ENCODE data around the gene C11orf52. TPM values are rescaled to one million over a fixed set of nuclear protein-coding genes. Genes with fewer than 3 reads are reported as not detected.
A peak's percentile ranks its signal among the peaks of the same experiment; 100 is the strongest.

Gene C11orf52
- total and polyA plus RNA-seq, 2 of the 4 experiments (the other 2 are of a cell fraction), result 0.90 to 1.1 TPM

DNA sequence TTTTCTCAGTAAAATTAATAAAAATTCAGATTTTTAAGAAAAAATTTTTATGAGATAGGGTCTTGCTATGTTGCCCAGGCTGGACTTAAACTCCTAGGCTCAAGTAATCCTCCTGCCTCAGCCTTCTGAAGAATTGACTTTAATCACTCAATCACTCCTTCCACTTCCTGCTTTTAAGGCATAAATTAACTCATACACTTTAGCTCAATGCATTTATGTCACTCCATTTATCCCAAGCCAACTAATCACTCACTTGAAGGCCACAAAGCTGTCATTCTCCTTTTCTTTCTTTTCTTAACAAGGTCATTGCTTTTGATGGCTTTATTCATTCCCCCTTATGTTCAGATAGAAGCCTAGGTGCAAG lies 48.2 kb upstream of the C11orf52 start:
- in situ Hi-C loops (cut with MboI; ENCODE audit: low sequenced_read_pairs), result no loop called here
- dilution Hi-C loops (cut with HindIII; ENCODE audit: low sequenced_read_pairs, unreplicated experiment), result no loop called here
- DNase-seq (no peak), ATAC-seq (ENCODE audit: low read depth) (no peak)
- Histone ChIP-seq H4K8ac (ENCODE audit: low read depth in 2 of 2, low read length in 2 of 2) (peak overlapping the region; percentile 79 to 89; a peak in 3 of 4 replicates), H2AK5ac (ENCODE audit: low read depth, low read length) (peak overlapping the region; percentile 5; the same call in 1 of the 2 replicates), H4K91ac (ENCODE audit: insufficient read depth, low read depth, low read length) (0 out of 2 replicates have a peak overlapping the region, but pooled peaks have one; percentile 84), H4K20me1 (ENCODE audit: insufficient read depth, low read length) (no peaks in the 10 kb centered on the region), H3K23ac (ENCODE audit: low read depth, low read length) (peak overlapping the region; percentile 43; the same call in 1 of the 2 replicates), H3K4me3 (ENCODE audit: insufficient read depth, low read depth, low read length) (peak overlapping the region; percentile 94), H3K27me3 (ENCODE audit: control insufficient read depth, insufficient read depth, low read length) (no peaks in the 10 kb centered on the region), H2BK5ac (ENCODE audit: low read depth, low read length, poor library complexity, severe bottlenecking) (peak overlapping the region; percentile 74), H3K18ac (ENCODE audit: low read depth, low read length) (no peak overlapping the region), H2BK20ac (ENCODE audit: low read depth, low read length) (no peak overlapping the region), H2BK120ac (ENCODE audit: low read depth, low read length) (no peak overlapping the region), H3K79me1 (ENCODE audit: low read depth in 1 of 2, low read length in 2 of 2) (peaks cover 3 to 19% of the 10 kb centered on the region in 2 experiments; a peak in 3 of 4 replicates), H2BK15ac (ENCODE audit: low read depth, low read length) (no peak overlapping the region), H3K36me3 (ENCODE audit: control insufficient read depth, insufficient read depth, low read length) (peaks cover 5% of the 10 kb centered on the region), H3K9me1 (ENCODE audit: insufficient read depth, low read length) (peaks cover 4% of the 10 kb centered on the region; the same call in 1 of the 2 replicates), H3K9ac (ENCODE audit: low read depth, low read length) (peak overlapping the region; percentile 92), H3K14ac (replicated peaks; ENCODE audit: low read depth, low read length) (peak overlapping the region; percentile 91; the same call in 1 of the 2 replicates), H3K4ac (ENCODE audit: low read depth, low read length) (peak overlapping the region; percentile 85; the same call in 1 of the 2 replicates), H3K4me1 (ENCODE audit: control insufficient read depth, insufficient read depth, low read length) (peaks cover 2% of the 10 kb centered on the region), H4K5ac (ENCODE audit: low read depth, low read length) (peak overlapping the region; percentile 76; the same call in 1 of the 2 replicates), H3K56ac (ENCODE audit: extremely low read depth, insufficient read depth, low read length) (0 out of 2 replicates have a peak overlapping the region, but pooled peaks have one; percentile 86), H3K27ac (ENCODE audit: insufficient read depth, low read length) (peak overlapping the region; percentile 97; the same call in 1 of the 2 replicates), H2AFZ (replicated peaks; ENCODE audit: low read length, poor library complexity) (peak overlapping the region; percentile 90), H2AK9ac (replicated peaks; ENCODE audit: low read depth, low read length, poor library complexity) (no peak overlapping the region), H3K4me2 (ENCODE audit: low read depth, low read length) (peak overlapping the region; percentile 90), H3K9me3 (ENCODE audit: control insufficient read depth, insufficient read depth, low read length) (no peaks in the 10 kb centered on the region)
- ChIA-PET CTCF (interaction anchor here (1.3 to 1.5 kb wide), 2 partner anchors 25 to 112 kb away, joined by 4 to 5 read pairs; no protein-coding TSS in a partner anchor), POLR2A (ENCODE audit: unreplicated experiment) (no interaction called here)
- no TSS peak for BruUV-seq (replicated peaks)
- intact Hi-C loops (cut with micrococcal nuclease), result loop anchor here (2.0 to 10.0 kb wide), 2 partner anchors 126 to 354 kb away; partner anchors contain the start of gene PTS
- TF ChIP-seq ELK1 (IDR thresholded peaks at IDR 0.05; ENCODE audit: borderline replicate concordance, low read depth, low read length) (no peak), USF2 (IDR thresholded peaks at IDR 0.05; ENCODE audit: low read depth, low read length) (no peak), CHD1 (IDR thresholded peaks at IDR 0.05; ENCODE audit: low read depth, low read length) (no peak), MAFK (IDR thresholded peaks at IDR 0.05; ENCODE audit: low read depth, low read length) (no peak), BHLHE40 (IDR thresholded peaks at IDR 0.05; ENCODE audit: low read depth, low read length) (no peak), CEBPB (IDR thresholded peaks at IDR 0.05; ENCODE audit: low read depth, low read length) (no peak), NFE2L2 (IDR thresholded peaks at IDR 0.05; ENCODE audit: low read depth, low read length) (no peak), RCOR1 (IDR thresholded peaks at IDR 0.05; ENCODE audit: insufficient replicate concordance, low read length) (no peak), MAZ (IDR thresholded peaks at IDR 0.05; ENCODE audit: borderline replicate concordance, low read depth, low read length) (no peak), FOS (IDR thresholded peaks at IDR 0.05; ENCODE audit: low read depth, low read length) (no peak)
